Measurements from ENCODE around the gene RNF166.

DNA sequence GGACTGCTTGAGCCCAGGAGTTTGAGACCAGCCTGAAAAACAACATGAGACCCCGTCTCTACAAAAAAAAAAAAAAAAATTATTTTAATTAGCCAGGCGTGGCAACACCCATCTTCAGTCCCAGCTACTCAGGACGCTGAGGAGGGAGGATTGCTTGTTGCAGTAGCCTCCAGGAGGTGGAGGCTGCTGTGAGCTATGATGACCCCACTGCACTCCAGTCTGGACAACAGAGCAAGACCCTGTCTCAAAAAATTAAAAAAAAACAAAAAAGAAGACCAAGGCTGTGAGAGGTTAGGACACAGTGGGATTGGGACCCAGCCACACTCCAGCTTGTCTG, 18.6 kb downstream of the RNF166 start:
- TF ChIP-seq ETV6 (CRISPR knock-in tag; IDR thresholded peaks at IDR 0.05) (no peak), MXD4 (CRISPR knock-in tag; IDR thresholded peaks at IDR 0.05; ENCODE audit: borderline replicate concordance) (no peak), ESRRA (CRISPR knock-in tag; IDR thresholded peaks at IDR 0.05; ENCODE audit: borderline replicate concordance) (no peak), SOX15 (CRISPR knock-in tag; IDR thresholded peaks at IDR 0.05) (no peak), SP1 (CRISPR knock-in tag; conservative IDR thresholded peaks at IDR 0.05) (no peak), OVOL2 (CRISPR knock-in tag; IDR thresholded peaks at IDR 0.05; ENCODE audit: borderline replicate concordance) (no peak), GABPB1 (CRISPR knock-in tag; IDR thresholded peaks at IDR 0.05) (no peak)
- TF ChIP-seq, protein P1, sequence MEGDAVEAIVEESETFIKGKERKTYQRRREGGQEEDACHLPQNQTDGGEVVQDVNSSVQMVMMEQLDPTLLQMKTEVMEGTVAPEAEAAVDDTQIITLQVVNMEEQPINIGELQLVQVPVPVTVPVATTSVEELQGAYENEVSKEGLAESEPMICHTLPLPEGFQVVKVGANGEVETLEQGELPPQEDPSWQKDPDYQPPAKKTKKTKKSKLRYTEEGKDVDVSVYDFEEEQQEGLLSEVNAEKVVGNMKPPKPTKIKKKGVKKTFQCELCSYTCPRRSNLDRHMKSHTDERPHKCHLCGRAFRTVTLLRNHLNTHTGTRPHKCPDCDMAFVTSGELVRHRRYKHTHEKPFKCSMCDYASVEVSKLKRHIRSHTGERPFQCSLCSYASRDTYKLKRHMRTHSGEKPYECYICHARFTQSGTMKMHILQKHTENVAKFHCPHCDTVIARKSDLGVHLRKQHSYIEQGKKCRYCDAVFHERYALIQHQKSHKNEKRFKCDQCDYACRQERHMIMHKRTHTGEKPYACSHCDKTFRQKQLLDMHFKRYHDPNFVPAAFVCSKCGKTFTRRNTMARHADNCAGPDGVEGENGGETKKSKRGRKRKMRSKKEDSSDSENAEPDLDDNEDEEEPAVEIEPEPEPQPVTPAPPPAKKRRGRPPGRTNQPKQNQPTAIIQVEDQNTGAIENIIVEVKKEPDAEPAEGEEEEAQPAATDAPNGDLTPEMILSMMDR (IDR thresholded peaks at IDR 0.05), result no peak
- TF ChIP-seq, protein P2, sequence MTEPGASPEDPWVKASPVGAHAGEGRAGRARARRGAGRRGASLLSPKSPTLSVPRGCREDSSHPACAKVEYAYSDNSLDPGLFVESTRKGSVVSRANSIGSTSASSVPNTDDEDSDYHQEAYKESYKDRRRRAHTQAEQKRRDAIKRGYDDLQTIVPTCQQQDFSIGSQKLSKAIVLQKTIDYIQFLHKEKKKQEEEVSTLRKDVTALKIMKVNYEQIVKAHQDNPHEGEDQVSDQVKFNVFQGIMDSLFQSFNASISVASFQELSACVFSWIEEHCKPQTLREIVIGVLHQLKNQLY (CRISPR knock-in tag; IDR thresholded peaks at IDR 0.05), result no peak
- TF ChIP-seq, protein P3, sequence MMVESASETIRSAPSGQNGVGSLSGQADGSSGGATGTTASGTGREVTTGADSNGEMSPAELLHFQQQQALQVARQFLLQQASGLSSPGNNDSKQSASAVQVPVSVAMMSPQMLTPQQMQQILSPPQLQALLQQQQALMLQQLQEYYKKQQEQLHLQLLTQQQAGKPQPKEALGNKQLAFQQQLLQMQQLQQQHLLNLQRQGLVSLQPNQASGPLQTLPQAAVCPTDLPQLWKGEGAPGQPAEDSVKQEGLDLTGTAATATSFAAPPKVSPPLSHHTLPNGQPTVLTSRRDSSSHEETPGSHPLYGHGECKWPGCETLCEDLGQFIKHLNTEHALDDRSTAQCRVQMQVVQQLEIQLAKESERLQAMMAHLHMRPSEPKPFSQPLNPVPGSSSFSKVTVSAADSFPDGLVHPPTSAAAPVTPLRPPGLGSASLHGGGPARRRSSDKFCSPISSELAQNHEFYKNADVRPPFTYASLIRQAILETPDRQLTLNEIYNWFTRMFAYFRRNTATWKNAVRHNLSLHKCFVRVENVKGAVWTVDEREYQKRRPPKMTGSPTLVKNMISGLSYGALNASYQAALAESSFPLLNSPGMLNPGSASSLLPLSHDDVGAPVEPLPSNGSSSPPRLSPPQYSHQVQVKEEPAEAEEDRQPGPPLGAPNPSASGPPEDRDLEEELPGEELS (CRISPR knock-in tag; IDR thresholded peaks at IDR 0.05), result no peak
- TF ChIP-seq, protein P4, sequence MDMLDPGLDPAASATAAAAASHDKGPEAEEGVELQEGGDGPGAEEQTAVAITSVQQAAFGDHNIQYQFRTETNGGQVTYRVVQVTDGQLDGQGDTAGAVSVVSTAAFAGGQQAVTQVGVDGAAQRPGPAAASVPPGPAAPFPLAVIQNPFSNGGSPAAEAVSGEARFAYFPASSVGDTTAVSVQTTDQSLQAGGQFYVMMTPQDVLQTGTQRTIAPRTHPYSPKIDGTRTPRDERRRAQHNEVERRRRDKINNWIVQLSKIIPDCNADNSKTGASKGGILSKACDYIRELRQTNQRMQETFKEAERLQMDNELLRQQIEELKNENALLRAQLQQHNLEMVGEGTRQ (CRISPR knock-in tag; IDR thresholded peaks at IDR 0.05), result no peak

Data from WTC11 (cell line).